Endodermal cell (in vitro differentiated cells): Measurements from ENCODE around the gene ARG2. TPM values are rescaled to one million over a fixed set of nuclear protein-coding genes. Genes with fewer than 3 reads are reported as not detected.

Source experiments
- DNase-seq: peaks from one replicate; pipeline ENCODE4 v3.0.0-alpha.2; 2017
- H3K27ac ChIP-seq: 2 replicates; pipeline ENCODE4 v1.5.1; 2013; ENCODE audit warnings: mild to moderate bottlenecking, low read depth, low read length, moderate library complexity
- H3K27me3 ChIP-seq: 2 replicates; pipeline ENCODE4 v1.6.1; 2013; ENCODE audit warnings: mild to moderate bottlenecking, low read length, moderate library complexity; ENCODE audit not compliant: insufficient read depth, control insufficient read depth, poor library complexity, severe bottlenecking
- H3K36me3 ChIP-seq: 2 replicates; pipeline ENCODE4 v1.7.0; 2013; ENCODE audit warnings: mild to moderate bottlenecking, low read length, moderate library complexity; ENCODE audit not compliant: control insufficient read depth, insufficient read depth
- H3K4me1 ChIP-seq: one replicate; pipeline ENCODE4 v1.7.0; 2013; ENCODE audit warnings: low read length; ENCODE audit not compliant: control insufficient read depth, insufficient read depth
- H3K4me3 ChIP-seq: 2 replicates; pipeline ENCODE4 v1.5.1; 2013; ENCODE audit warnings: mild to moderate bottlenecking, low read length, moderate library complexity
- H3K9ac ChIP-seq: 2 replicates; pipeline ENCODE4 v1.6.1; 2013; ENCODE audit warnings: mild to moderate bottlenecking, low read length, moderate library complexity; ENCODE audit not compliant: poor library complexity, severe bottlenecking; ENCODE audit errors: extremely low read depth
- H3K9me3 ChIP-seq: 2 replicates; pipeline ENCODE4 v1.6.1; 2013; ENCODE audit warnings: mild to moderate bottlenecking, low read length, moderate library complexity; ENCODE audit not compliant: control insufficient read depth
- H3K27ac Mint-ChIP-seq: 2 replicates; pipeline ENCODE4 v1.8.0; 2020; ENCODE audit warnings: mixed read lengths
- H3K27me3 Mint-ChIP-seq: 2 replicates; pipeline ENCODE4 v1.8.0; 2021; ENCODE audit warnings: mild to moderate bottlenecking, mixed read lengths; ENCODE audit not compliant: insufficient read depth
- H3K36me3 Mint-ChIP-seq: 2 replicates; pipeline ENCODE4 v1.8.0; 2020; ENCODE audit warnings: low read depth, mixed read lengths
- H3K4me1 Mint-ChIP-seq: 2 replicates; pipeline ENCODE4 v1.8.0; 2020; ENCODE audit warnings: mixed read lengths
- H3K4me3 Mint-ChIP-seq: 2 replicates; pipeline ENCODE4 v1.8.0; 2020; ENCODE audit warnings: mild to moderate bottlenecking, moderate library complexity, mixed read lengths
- H3K9me3 Mint-ChIP-seq: 2 replicates; pipeline ENCODE4 v1.8.0; 2020; ENCODE audit warnings: mild to moderate bottlenecking, mixed read lengths
- CTCF ChIP-seq: fragments of 200-600 bp; sonication (generic); conservative IDR thresholded peaks from 2 replicates; pipeline ENCODE4 v1.5.0; 2021; ENCODE audit warnings: antibody characterized with exemption, mild to moderate bottlenecking
- WGBS, 2 experiments: methylation state at CpG; one replicate each; pipeline versions ENCODE4 v1.1.5 to v1.1.7; 2013; ENCODE audit warnings: missing lambda C conversion rate in 2 of 2, mixed read lengths in 1 of 2; ENCODE audit not compliant: insufficient coverage in 1 of 2, insufficient read length in 1 of 2; 5-methylcytosine and 5-hydroxymethylcytosine counted together
- total RNA-seq, 2 donors: library from RNA; stranded (reverse); fragmentation: NEBNext Ultra II Directional in 1 of 2; extraction: Animal tissue kit (Norgen Biotek cat#: 25700) in 1 of 2; gene quantifications; 2 replicates in 1 of 2; 3 replicates in 1 of 2; pipeline ENCODE4 v1.2.1, GENCODE V29; 2021

The ARG2 gene
- total RNA-seq, 2 donors from 2014 or later = 19.4 to 25.4 TPM

- peaks cover 19% of the 10 kb centered on the region for H3K4me1 Mint-ChIP-seq
- peak; percentile 89 for TF ChIP-seq CTCF
- Histone ChIP-seq H3K36me3 (peaks cover 14% of the 10 kb centered on the region), H3K27me3 (no peaks in the 10 kb centered on the region), H3K4me3 (no peak overlapping the region), H3K9ac (no peak overlapping the region), H3K4me1 (peaks cover 8% of the 10 kb centered on the region), H3K27ac (no peak overlapping the region), H3K9me3 (no peaks in the 10 kb centered on the region)
- DNase-seq = peak; percentile 89
- H3K9me3 Mint-ChIP-seq = no peaks in the 10 kb centered on the region
- no peak overlapping the region for H3K4me3 Mint-ChIP-seq
- 61 to 63% methylated on average over 12 to 14 of the region's 14 CpGs for WGBS, 2 experiments
- H3K27ac Mint-ChIP-seq = peak overlapping the region; percentile 44
- H3K36me3 Mint-ChIP-seq = peaks cover 28% of the 10 kb centered on the region
- no peaks in the 10 kb centered on the region for H3K27me3 Mint-ChIP-seq
Observed at GRCh38 chr14:67571275-67571990, 48.3 kb upstream of the ARG2 start.

GRCh38 chr14:67571991-67572323, 47.8 kb upstream of the ARG2 start:
- Histone ChIP-seq H3K9me3 (no peaks in the 10 kb centered on the region), H3K9ac (no peak overlapping the region), H3K4me1 (peaks cover 6% of the 10 kb centered on the region), H3K27me3 (no peaks in the 10 kb centered on the region), H3K27ac (no peak overlapping the region), H3K4me3 (no peak overlapping the region), H3K36me3 (peaks cover 14% of the 10 kb centered on the region)
- H3K36me3 Mint-ChIP-seq = peaks cover 32% of the 10 kb centered on the region
- WGBS, 2 experiments = 94 to 96% methylated on average over 7 to 19 of the region's 19 CpGs
- no peak overlapping the region for H3K27ac Mint-ChIP-seq
- H3K4me1 Mint-ChIP-seq = peaks cover 14% of the 10 kb centered on the region
- H3K4me3 Mint-ChIP-seq = no peak overlapping the region
- H3K27me3 Mint-ChIP-seq = no peaks in the 10 kb centered on the region
- no peaks in the 10 kb centered on the region for H3K9me3 Mint-ChIP-seq
- no peak for TF ChIP-seq CTCF
- DNase-seq = no peak

- peaks cover 35% of the 10 kb centered on the region for H3K36me3 Mint-ChIP-seq
- WGBS, 2 experiments = 94 to 100% methylated on average over 5 of the region's 5 CpGs
- TF ChIP-seq CTCF = no peak
- no peak for DNase-seq
- H3K9me3 Mint-ChIP-seq = no peaks in the 10 kb centered on the region
- Histone ChIP-seq H3K4me3 (no peak overlapping the region), H3K9ac (no peak overlapping the region), H3K9me3 (no peaks in the 10 kb centered on the region), H3K36me3 (peaks cover 14% of the 10 kb centered on the region), H3K27me3 (no peaks in the 10 kb centered on the region), H3K4me1 (no peaks in the 10 kb centered on the region), H3K27ac (no peak overlapping the region)
- H3K4me1 Mint-ChIP-seq = peaks cover 7% of the 10 kb centered on the region
- no peak overlapping the region for H3K27ac Mint-ChIP-seq
- H3K4me3 Mint-ChIP-seq = no peak overlapping the region
- no peaks in the 10 kb centered on the region for H3K27me3 Mint-ChIP-seq
Observed at GRCh38 chr14:67572608-67573007, 47.1 kb upstream of the ARG2 start.
